HepG2 (cell line): Measurements from ENCODE around the gene NEBL. TPM values are rescaled to one million over a fixed set of nuclear protein-coding genes. Genes with fewer than 3 reads are reported as not detected.

Experiments used
- ATAC-seq: fragments of 200-7000 bp; cut with Tn5 transposase; 3 replicates; pipeline ENCODE4 v1.9.1; 2020; ENCODE audit warnings: mild to moderate bottlenecking, moderate library complexity
- BruUV-seq: library from RNA; stranded (reverse); fragments of 400-500 nt; replicated peaks from 2 replicates; lab custom pipeline; 2021; lab: Mats Ljungman, UMichigan
- CTCF ChIA-PET: fragments of 300-600 bp; formaldehyde crosslinking; extraction: SDS; loops from one replicate; lab custom pipeline; 2021; ENCODE audit warnings: low total read pairs, inconsistent platforms, low intra/inter-chr PET ratio; lab: Yijun Ruan, JAX
- POLR2A ChIA-PET: fragments of 350-600 bp; sonication (Branson Sonifier 250); formaldehyde crosslinking; loops from one replicate; lab custom pipeline; 2020; ENCODE audit warnings: antibody characterized with exemption, inconsistent platforms; lab: Yijun Ruan, JAX
- DNase-seq: peaks from one replicate; pipeline ENCODE4 v3.0.0-alpha.2; 2015; ENCODE audit warnings: low spot score
- FAIRE-seq: peaks from 3 replicates; lab custom pipeline; 2011; peaks lifted over from hg19 to GRCh38; lab: Jason Lieb, UNC
- H2AFZ ChIP-seq: one replicate; pipeline ENCODE4 v1.6.1; 2011; ENCODE audit warnings: low read length, inconsistent platforms
- H3K27ac ChIP-seq: fragments of 300-600 bp; 3 replicates; pipeline ENCODE4 v1.8.0; 2011; ENCODE audit warnings: mixed run types, mild to moderate bottlenecking, mixed read lengths, low read length, inconsistent platforms; ENCODE audit not compliant: insufficient read depth; ENCODE audit errors: extremely low read length
- H3K27me3 ChIP-seq, 2 experiments: fragments of 200-600 bp in 1 of 2; 2 replicates in 1 of 2; 3 replicates in 1 of 2; pipeline versions ENCODE4 v1.6.0 to v1.8.0; 2011; ENCODE audit warnings: low read length in 2 of 2, mild to moderate bottlenecking in 2 of 2, moderate library complexity in 2 of 2, inconsistent platforms in 1 of 2; ENCODE audit not compliant: insufficient read depth in 2 of 2, control insufficient read depth in 1 of 2
- H3K36me3 ChIP-seq, 2 experiments: fragments of 200-600 bp in 1 of 2; replicated peaks in 1 of 2; 2 replicates in 1 of 2; 3 replicates in 1 of 2; pipeline versions ENCODE4 v1.5.1 to v1.8.0; 2011; ENCODE audit warnings: low read length in 2 of 2, inconsistent platforms in 1 of 2; ENCODE audit not compliant: insufficient read depth in 2 of 2, control insufficient read depth in 1 of 2
- H3K4me1 ChIP-seq: 2 replicates; pipeline ENCODE4 v1.5.1; 2012; ENCODE audit warnings: low read length, inconsistent platforms; ENCODE audit not compliant: insufficient read depth
- H3K4me2 ChIP-seq: 2 replicates; pipeline ENCODE4 v1.6.0; 2011; ENCODE audit warnings: low read depth, low read length, inconsistent platforms
- H3K4me3 ChIP-seq, 3 experiments: fragments of 200-600 bp in 1 of 3; sonication (generic), shearing (Covaris generic) in 1 of 3; replicated peaks in 1 of 3; 2 replicates each; pipeline ENCODE4 v1.5.1; 2011 to 2016; ENCODE audit warnings: low read length in 3 of 3, inconsistent platforms in 2 of 3, low read depth in 2 of 3, mild to moderate bottlenecking in 2 of 3, control low read depth in 1 of 3, mixed read lengths in 1 of 3; ENCODE audit not compliant: insufficient read depth in 1 of 3
- H3K79me2 ChIP-seq: one replicate; pipeline ENCODE4 v1.6.1; 2011; ENCODE audit warnings: low read length, inconsistent platforms; ENCODE audit not compliant: insufficient read depth
- H3K9ac ChIP-seq: 2 replicates; pipeline ENCODE4 v1.6.0; 2011; ENCODE audit warnings: mild to moderate bottlenecking, low read depth, low read length, inconsistent platforms; ENCODE audit not compliant: insufficient read depth
- H3K9me3 ChIP-seq: 2 replicates; pipeline ENCODE4 v1.5.1; 2012; ENCODE audit warnings: mild to moderate bottlenecking, low read length
- H4K20me1 ChIP-seq: 2 replicates; pipeline ENCODE4 v1.6.0; 2011; ENCODE audit warnings: inconsistent platforms, mild to moderate bottlenecking, low read length, moderate library complexity; ENCODE audit not compliant: insufficient read depth
- ADNP ChIP-seq: sonication (generic); formaldehyde crosslinking; IDR thresholded peaks from 2 replicates; pipeline ENCODE4 v1.4.0; 2020; ENCODE audit warnings: missing genetic modification reagents
- CTCF ChIP-seq: sonication (generic); formaldehyde crosslinking; IDR thresholded peaks from 2 replicates; pipeline ENCODE4 v1.5.0; 2020; ENCODE audit warnings: mild to moderate bottlenecking, missing genetic modification reagents, moderate library complexity
- DPF2 ChIP-seq: sonication (generic); formaldehyde crosslinking; IDR thresholded peaks from 2 replicates; pipeline ENCODE4 v1.4.0; 2020; ENCODE audit warnings: mild to moderate bottlenecking, low read depth, missing genetic modification reagents, borderline replicate concordance
- FLYWCH1 ChIP-seq: sonication (generic); formaldehyde crosslinking; IDR thresholded peaks from 2 replicates; pipeline ENCODE4 v1.8.1; 2023; ENCODE audit warnings: mild to moderate bottlenecking, missing genetic modification reagents
- FUBP1 ChIP-seq: sonication (generic); formaldehyde crosslinking; IDR thresholded peaks from 2 replicates; pipeline ENCODE4 v1.5.1; 2020; ENCODE audit warnings: missing genetic modification reagents, mild to moderate bottlenecking, borderline replicate concordance
- HES4 ChIP-seq: sonication (generic); formaldehyde crosslinking; IDR thresholded peaks from 2 replicates; pipeline ENCODE4 v1.9.0; 2021; ENCODE audit warnings: mild to moderate bottlenecking, missing genetic modification reagents, borderline replicate concordance
- IRF9 ChIP-seq: sonication (generic); formaldehyde crosslinking; IDR thresholded peaks from 2 replicates; pipeline ENCODE4 v1.8.0; 2022; ENCODE audit warnings: missing genetic modification reagents, mild to moderate bottlenecking, borderline replicate concordance
- POGZ ChIP-seq: sonication (generic); formaldehyde crosslinking; IDR thresholded peaks from 2 replicates; pipeline ENCODE4 v1.4.0; 2020; ENCODE audit warnings: mild to moderate bottlenecking, missing genetic modification reagents
- SALL2 ChIP-seq: sonication (generic); formaldehyde crosslinking; IDR thresholded peaks from 2 replicates; pipeline ENCODE4 v1.8.1; 2023; ENCODE audit warnings: mild to moderate bottlenecking, missing genetic modification reagents, inconsistent platforms
- SRSF4 ChIP-seq: fragments of 200-400 bp; formaldehyde crosslinking; IDR thresholded peaks from one replicate; pipeline ENCODE4 v1.6.1; 2018; ENCODE audit warnings: mild to moderate bottlenecking, low read depth, low read length, moderate library complexity; ENCODE audit not compliant: poor library complexity, severe bottlenecking
- ZBTB49 ChIP-seq: sonication (generic); formaldehyde crosslinking; IDR thresholded peaks from 2 replicates; pipeline ENCODE4 v1.4.0; 2020; ENCODE audit warnings: missing genetic modification reagents, borderline replicate concordance
- ZKSCAN1 ChIP-seq: fragments of 150-350 bp; IDR thresholded peaks from 2 replicates; pipeline ENCODE4 v1.6.1; 2014; ENCODE audit warnings: low read length
- ZNF569 ChIP-seq: sonication (generic); formaldehyde crosslinking; IDR thresholded peaks from 2 replicates; pipeline ENCODE4 v1.5.0; 2020; ENCODE audit warnings: mild to moderate bottlenecking, missing genetic modification reagents, moderate library complexity, borderline replicate concordance
- WGBS: methylation state at CpG from one replicate; pipeline ENCODE4 v1.1.6; 2017; ENCODE audit warnings: low lambda C conversion rate; 5-methylcytosine and 5-hydroxymethylcytosine counted together
- in situ Hi-C: cut with HindIII; loops from 2 replicates; pipeline ENCODE4 v1.10.0; 2017; ENCODE audit warnings: low pct_unique_long_range_greater_than_20kb; ENCODE audit not compliant: extremely low pct_ligation_motif_present
- intact Hi-C: fragments of 100-400 bp; cut with micrococcal nuclease; formaldehyde crosslinking; loops from one replicate; pipeline ENCODE4 v1.10.0; 2022; ENCODE audit not compliant: unreplicated experiment
- polyA plus RNA-seq, 8 experiments: library from polyadenylated mRNA; depleted of rRNA in 3 of 8; stranded (reverse) in 7 of 8; unstranded in 1 of 8; fragments of >200 nt; fragmentation: Illumina TruSeq in 4 of 8; extraction: Trizol in 4 of 8; gene quantifications; 2 replicates each; pipeline versions ENCODE4 v1.2.1 to v1.2.3, GENCODE V29; 2011 to 2016; ENCODE audit warnings: low read depth in 4 of 8, missing spikeins in 1 of 8, mixed read lengths in 1 of 8; ENCODE audit not compliant: insufficient read depth in 1 of 8
- total RNA-seq, 5 experiments: library from RNA; depleted of rRNA; stranded (reverse); fragments of >200 nt; fragmentation: Illumina TruSeq; extraction: Trizol; gene quantifications; 2 replicates each; pipeline ENCODE4 v1.2.3, GENCODE V29; 2016; ENCODE audit warnings: low read depth in 1 of 5
- TF ChIP-seq, protein P1 (sequence below): fragments of 450-650 bp; IDR thresholded peaks from 2 replicates; pipeline ENCODE4 v1.6.1; 2017; ENCODE audit warnings: mild to moderate bottlenecking

NEBL gene
- total and polyA plus RNA-seq, 2 of the 13 experiments (the other 11 are each of a cell fraction or from before 2014, with no cell fraction given), result not detected

DNA sequence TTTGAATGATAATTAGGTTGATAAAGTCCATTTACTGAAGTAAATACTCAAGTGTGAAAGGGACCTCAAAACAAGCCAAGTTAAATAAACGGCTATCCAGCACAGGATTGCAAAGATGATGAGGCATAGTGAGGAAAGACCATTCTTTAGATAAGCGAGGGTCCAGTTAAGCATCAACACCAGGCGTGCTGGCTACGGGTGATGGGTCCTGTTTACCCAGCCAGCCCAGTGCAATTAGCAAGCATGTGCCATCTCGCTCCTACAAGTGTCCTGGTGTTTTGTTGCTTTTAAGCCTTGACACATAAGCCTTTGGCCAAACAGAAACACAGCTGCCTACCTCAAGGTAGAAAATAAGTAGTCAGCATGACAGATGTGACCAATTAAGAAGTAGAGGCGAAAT, 7.1 kb downstream of the NEBL start:
- H4K20me1 ChIP-seq, result no peaks in the 10 kb centered on the region
- in situ Hi-C loops (no loop called here), intact Hi-C loops (no loop called here)
- H3K4me3 ChIP-seq, result no peak overlapping the region
- WGBS, result 1% methylated on average over 6 of the region's 6 CpGs
- peaks cover 0 to 5% of the 10 kb centered on the region in 2 experiments; a peak in 1 of 5 replicates for H3K27me3 ChIP-seq
- ATAC-seq (no peak), FAIRE-seq (no peak), DNase-seq (no peak)
- H3K4me2 ChIP-seq, result no peak overlapping the region
- H3K9me3 ChIP-seq, result no peaks in the 10 kb centered on the region
- H3K4me1 ChIP-seq, result no peaks in the 10 kb centered on the region
- no peak overlapping the region for H3K27ac ChIP-seq
- no peaks in the 10 kb centered on the region for H3K79me2 ChIP-seq
- BruUV-seq, result no TSS peak
- no peaks in the 10 kb centered on the region for H3K36me3 ChIP-seq
- CTCF ChIA-PET, result no interaction called here
- POLR2A ChIA-PET, result no interaction called here
- H2AFZ ChIP-seq, result no peak overlapping the region
- no peak overlapping the region for H3K9ac ChIP-seq
- TF ChIP-seq ZBTB49 (CRISPR knock-in tag), result no peak
- no peak for TF ChIP-seq CTCF
- TF ChIP-seq HES4 (CRISPR knock-in tag), result no peak
- no peak for TF ChIP-seq ZNF569 (CRISPR knock-in tag)
- TF ChIP-seq, protein P1, sequence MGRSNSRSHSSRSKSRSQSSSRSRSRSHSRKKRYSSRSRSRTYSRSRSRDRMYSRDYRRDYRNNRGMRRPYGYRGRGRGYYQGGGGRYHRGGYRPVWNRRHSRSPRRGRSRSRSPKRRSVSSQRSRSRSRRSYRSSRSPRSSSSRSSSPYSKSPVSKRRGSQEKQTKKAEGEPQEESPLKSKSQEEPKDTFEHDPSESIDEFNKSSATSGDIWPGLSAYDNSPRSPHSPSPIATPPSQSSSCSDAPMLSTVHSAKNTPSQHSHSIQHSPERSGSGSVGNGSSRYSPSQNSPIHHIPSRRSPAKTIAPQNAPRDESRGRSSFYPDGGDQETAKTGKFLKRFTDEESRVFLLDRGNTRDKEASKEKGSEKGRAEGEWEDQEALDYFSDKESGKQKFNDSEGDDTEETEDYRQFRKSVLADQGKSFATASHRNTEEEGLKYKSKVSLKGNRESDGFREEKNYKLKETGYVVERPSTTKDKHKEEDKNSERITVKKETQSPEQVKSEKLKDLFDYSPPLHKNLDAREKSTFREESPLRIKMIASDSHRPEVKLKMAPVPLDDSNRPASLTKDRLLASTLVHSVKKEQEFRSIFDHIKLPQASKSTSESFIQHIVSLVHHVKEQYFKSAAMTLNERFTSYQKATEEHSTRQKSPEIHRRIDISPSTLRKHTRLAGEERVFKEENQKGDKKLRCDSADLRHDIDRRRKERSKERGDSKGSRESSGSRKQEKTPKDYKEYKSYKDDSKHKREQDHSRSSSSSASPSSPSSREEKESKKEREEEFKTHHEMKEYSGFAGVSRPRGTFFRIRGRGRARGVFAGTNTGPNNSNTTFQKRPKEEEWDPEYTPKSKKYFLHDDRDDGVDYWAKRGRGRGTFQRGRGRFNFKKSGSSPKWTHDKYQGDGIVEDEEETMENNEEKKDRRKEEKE, result no peak
- no peak for TF ChIP-seq FLYWCH1 (CRISPR knock-in tag)
- TF ChIP-seq POGZ (CRISPR knock-in tag), result no peak
- no peak for TF ChIP-seq IRF9
- TF ChIP-seq DPF2 (CRISPR knock-in tag), result no peak
- TF ChIP-seq ZKSCAN1, result no peak
- no peak for TF ChIP-seq SALL2
- no peak for TF ChIP-seq FUBP1 (CRISPR knock-in tag)
- TF ChIP-seq SRSF4, result no peak
- TF ChIP-seq ADNP, result no peak
